ENCODE results near the gene XDH. TPM values are rescaled to one million over a fixed set of nuclear protein-coding genes. Genes with fewer than 3 reads are reported as not detected.

The XDH gene
- total and polyA plus RNA-seq, 3 donors from 2014 or later: 0.21 to 1.5 (median 0.43) TPM

- no peak for TF ChIP-seq POLR2A (IDR thresholded peaks at IDR 0.05)
- TF ChIP-seq, protein P1, sequence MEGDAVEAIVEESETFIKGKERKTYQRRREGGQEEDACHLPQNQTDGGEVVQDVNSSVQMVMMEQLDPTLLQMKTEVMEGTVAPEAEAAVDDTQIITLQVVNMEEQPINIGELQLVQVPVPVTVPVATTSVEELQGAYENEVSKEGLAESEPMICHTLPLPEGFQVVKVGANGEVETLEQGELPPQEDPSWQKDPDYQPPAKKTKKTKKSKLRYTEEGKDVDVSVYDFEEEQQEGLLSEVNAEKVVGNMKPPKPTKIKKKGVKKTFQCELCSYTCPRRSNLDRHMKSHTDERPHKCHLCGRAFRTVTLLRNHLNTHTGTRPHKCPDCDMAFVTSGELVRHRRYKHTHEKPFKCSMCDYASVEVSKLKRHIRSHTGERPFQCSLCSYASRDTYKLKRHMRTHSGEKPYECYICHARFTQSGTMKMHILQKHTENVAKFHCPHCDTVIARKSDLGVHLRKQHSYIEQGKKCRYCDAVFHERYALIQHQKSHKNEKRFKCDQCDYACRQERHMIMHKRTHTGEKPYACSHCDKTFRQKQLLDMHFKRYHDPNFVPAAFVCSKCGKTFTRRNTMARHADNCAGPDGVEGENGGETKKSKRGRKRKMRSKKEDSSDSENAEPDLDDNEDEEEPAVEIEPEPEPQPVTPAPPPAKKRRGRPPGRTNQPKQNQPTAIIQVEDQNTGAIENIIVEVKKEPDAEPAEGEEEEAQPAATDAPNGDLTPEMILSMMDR (IDR thresholded peaks at IDR 0.05): no peak
- Histone ChIP-seq H3K27ac (no peak overlapping the region), H3K27me3 (no peaks in the 10 kb centered on the region), H3K4me1 (no peaks in the 10 kb centered on the region), H3K9me3 (no peaks in the 10 kb centered on the region), H3K4me3 (no peak overlapping the region), H3K36me3 (ENCODE audit: low read depth, missing control alignments) (no peaks in the 10 kb centered on the region)
- intact Hi-C loops (cut with DNase I; ENCODE audit: low total_unique reads): no loop called here
- DNase-seq: no peak
These were observed 4.8 kb upstream of the XDH start for GRCh38 chr2:31419386-31419785.

- intact Hi-C loops (cut with DNase I; ENCODE audit: low total_unique reads): no loop called here
- TF ChIP-seq, protein P1 (IDR thresholded peaks at IDR 0.05): no peak
- TF ChIP-seq POLR2A (IDR thresholded peaks at IDR 0.05): no peak
- H3K9me3 ChIP-seq: no peaks in the 10 kb centered on the region
- WGBS, 2 donors: 57 to 63% methylated on average over 2 of the region's 2 CpGs
- no peak overlapping the region for H3K27ac ChIP-seq
- H3K36me3 ChIP-seq (ENCODE audit: low read depth, missing control alignments): no peaks in the 10 kb centered on the region
- DNase-seq: no peak
- no peaks in the 10 kb centered on the region for H3K27me3 ChIP-seq
- H3K4me1 ChIP-seq: no peaks in the 10 kb centered on the region
- no peak overlapping the region for H3K4me3 ChIP-seq
These were observed 879 bp upstream of the XDH start for GRCh38 chr2:31415421-31415820.

GRCh38 chr2:31413862-31414550, 536 bp downstream of the XDH start:
- Histone ChIP-seq H3K9me3 (no peaks in the 10 kb centered on the region), H3K36me3 (ENCODE audit: low read depth, missing control alignments) (no peaks in the 10 kb centered on the region), H3K27ac (no peak overlapping the region), H3K27me3 (no peaks in the 10 kb centered on the region), H3K4me3 (no peak overlapping the region), H3K4me1 (no peaks in the 10 kb centered on the region)
- no peak for DNase-seq
- intact Hi-C loops (cut with DNase I; ENCODE audit: low total_unique reads): no loop called here
- no peak for TF ChIP-seq POLR2A (IDR thresholded peaks at IDR 0.05)
- TF ChIP-seq, protein P1 (IDR thresholded peaks at IDR 0.05): no peak
- WGBS, 2 donors: 60 to 69% methylated on average over 5 of the region's 5 CpGs

DNA sequence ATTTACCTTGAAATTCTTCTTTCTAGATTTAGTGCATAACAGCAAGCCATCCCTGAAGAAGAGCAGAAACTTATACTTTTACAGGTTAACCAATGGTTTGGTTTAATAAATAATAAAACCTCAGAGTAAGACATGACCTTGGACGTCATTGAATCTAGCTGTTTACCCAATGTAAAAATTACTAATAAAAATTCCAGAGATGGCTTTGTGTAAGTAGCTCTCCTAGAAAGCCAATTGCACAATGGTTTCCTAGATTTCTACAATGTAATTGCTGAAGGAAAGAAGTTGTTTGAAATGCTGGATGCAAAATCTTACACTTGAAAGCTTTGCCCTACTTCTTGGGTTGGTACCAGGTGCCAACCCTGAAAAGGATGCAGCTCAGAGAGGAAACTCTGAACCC, 1.5 kb downstream of the XDH start:
- intact Hi-C loops (cut with DNase I; ENCODE audit: low total_unique reads): no loop called here
- H3K4me1 ChIP-seq: no peaks in the 10 kb centered on the region
- H3K36me3 ChIP-seq (ENCODE audit: low read depth, missing control alignments): no peaks in the 10 kb centered on the region
- no peak overlapping the region for H3K4me3 ChIP-seq
- TF ChIP-seq, protein P1 (IDR thresholded peaks at IDR 0.05): no peak
- no peak for TF ChIP-seq POLR2A (IDR thresholded peaks at IDR 0.05)
- DNase-seq: no peak
- H3K27ac ChIP-seq: no peak overlapping the region
- no peaks in the 10 kb centered on the region for H3K9me3 ChIP-seq
- no peaks in the 10 kb centered on the region for H3K27me3 ChIP-seq
- WGBS, 2 donors: 32 to 43% methylated on average over 1 of the region's 1 CpG

GRCh38 chr2:31411771-31412170, 2.8 kb downstream of the XDH start:
- intact Hi-C loops (cut with DNase I; ENCODE audit: low total_unique reads): no loop called here
- no peaks in the 10 kb centered on the region for H3K9me3 ChIP-seq
- no peaks in the 10 kb centered on the region for H3K27me3 ChIP-seq
- no peaks in the 10 kb centered on the region for H3K4me1 ChIP-seq
- no peak overlapping the region for H3K4me3 ChIP-seq
- no peak overlapping the region for H3K27ac ChIP-seq
- H3K36me3 ChIP-seq (ENCODE audit: low read depth, missing control alignments): no peaks in the 10 kb centered on the region
- TF ChIP-seq, protein P1 (IDR thresholded peaks at IDR 0.05): no peak
- TF ChIP-seq POLR2A (IDR thresholded peaks at IDR 0.05): no peak
- DNase-seq: no peak
- 75 to 78% methylated on average over 2 of the region's 2 CpGs for WGBS, 2 donors
